Left lung (tissue), 10 donors: ENCODE data around the gene AP1S1. TPM values are rescaled to one million over a fixed set of nuclear protein-coding genes. Genes with fewer than 3 reads are reported as not detected.

Experiments used
- ATAC-seq: fragments of 200-7000 bp; cut with Tn5 transposase; one replicate; pipeline ENCODE4 v1.9.1; 2020; ENCODE audit warnings: moderate library complexity
- DNase-seq, 4 donors: peaks; one replicate each; pipeline ENCODE4 v3.0.0-alpha.2; 2013 to 2020
- H3K27ac ChIP-seq, 2 donors: fragments of 200-600 bp; sonication (generic) in 1 of 2; one replicate each; pipeline versions ENCODE4 v1.5.0 to v1.8.0; 2020 to 2021
- H3K27me3 ChIP-seq, 2 donors: fragments of 200-600 bp; sonication (generic) in 1 of 2; one replicate each; pipeline versions ENCODE4 v1.5.0 to v1.8.0; 2020 to 2021
- H3K36me3 ChIP-seq, 2 donors: fragments of 200-600 bp; sonication (generic) in 1 of 2; one replicate each; pipeline versions ENCODE4 v1.5.0 to v1.8.0; 2020 to 2021
- H3K4me1 ChIP-seq, 2 donors: fragments of 200-600 bp; one replicate each; pipeline ENCODE4 v1.8.0; 2021
- H3K4me3 ChIP-seq, 2 donors: fragments of 200-600 bp; sonication (generic) in 1 of 2; one replicate each; pipeline versions ENCODE4 v1.5.0 to v1.8.0; 2020 to 2021; ENCODE audit warnings: mild to moderate bottlenecking in 1 of 2
- H3K9me3 ChIP-seq, 2 donors: fragments of 200-600 bp; sonication (generic) in 1 of 2; one replicate each; pipeline versions ENCODE4 v1.5.0 to v1.8.0; 2020 to 2021
- intact Hi-C, 2 donors: fragments of 100-400 bp; cut with DNase I; formaldehyde crosslinking; loops; one replicate each; pipeline versions ENCODE4 v1.11.2 to v1.14.2; 2022
- polyA plus RNA-seq, 6 donors: library from polyadenylated mRNA; unstranded; fragments of 120-200 nt; gene quantifications; one replicate each; pipeline ENCODE4 v1.2.1, GENCODE V29; 2013; ENCODE audit not compliant: insufficient read length in 6 of 6
- total RNA-seq, 2 donors: library from RNA; stranded (reverse); fragmentation: NEBNext Ultra II Directional; extraction: Animal tissue kit (Norgen Biotek cat#: 25700); gene quantifications; one replicate each; pipeline ENCODE4 v1.2.1, GENCODE V29; 2021
- TF ChIP-seq, protein P1 (sequence below), 2 donors: fragments of 200-600 bp; sonication (generic) in 1 of 2; IDR thresholded peaks; one replicate each; pipeline versions ENCODE4 v1.5.0 to v1.8.0; 2021; ENCODE audit warnings: antibody characterized with exemption in 2 of 2
- donor health status: DM: no; HTN: yes; CAD: no.
- donor health status: DM: no; HTN: no; CAD: no.

Gene AP1S1
- total and polyA plus RNA-seq, 8 donors: 39.4 to 92.6 (median 85.1) TPM

DNA sequence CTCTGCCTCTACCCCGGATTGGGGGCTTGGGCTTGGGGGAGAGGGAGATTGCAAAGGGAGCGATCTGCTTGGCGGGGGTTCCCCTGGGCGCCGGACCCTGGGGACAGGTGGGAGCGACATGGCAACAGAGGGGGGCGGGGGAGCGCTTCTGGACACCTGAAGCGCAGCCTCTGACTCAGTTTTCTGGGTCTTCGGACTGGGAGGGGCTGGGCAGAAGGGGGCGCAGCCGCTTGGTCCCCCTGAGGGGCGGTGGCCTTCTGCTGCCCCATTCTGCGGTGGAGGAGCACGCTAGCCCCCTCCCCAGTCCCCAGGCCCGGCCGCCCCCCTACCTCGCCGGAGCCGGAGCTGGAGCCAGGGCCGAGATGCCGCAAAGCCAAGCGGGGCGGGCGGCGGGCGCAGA, 25.4 kb downstream of the AP1S1 start:
- Histone ChIP-seq H3K27me3 (peaks cover 68 to 100% of the 10 kb centered on the region in 2 donors), H3K36me3 (no peaks in the 10 kb centered on the region), H3K9me3 (no peaks in the 10 kb centered on the region), H3K4me1 (no peaks in the 10 kb centered on the region), H3K4me3 (no peak overlapping the region), H3K27ac (no peak overlapping the region)
- DNase-seq (no peak), ATAC-seq (no peak)
- TF ChIP-seq, protein P1, sequence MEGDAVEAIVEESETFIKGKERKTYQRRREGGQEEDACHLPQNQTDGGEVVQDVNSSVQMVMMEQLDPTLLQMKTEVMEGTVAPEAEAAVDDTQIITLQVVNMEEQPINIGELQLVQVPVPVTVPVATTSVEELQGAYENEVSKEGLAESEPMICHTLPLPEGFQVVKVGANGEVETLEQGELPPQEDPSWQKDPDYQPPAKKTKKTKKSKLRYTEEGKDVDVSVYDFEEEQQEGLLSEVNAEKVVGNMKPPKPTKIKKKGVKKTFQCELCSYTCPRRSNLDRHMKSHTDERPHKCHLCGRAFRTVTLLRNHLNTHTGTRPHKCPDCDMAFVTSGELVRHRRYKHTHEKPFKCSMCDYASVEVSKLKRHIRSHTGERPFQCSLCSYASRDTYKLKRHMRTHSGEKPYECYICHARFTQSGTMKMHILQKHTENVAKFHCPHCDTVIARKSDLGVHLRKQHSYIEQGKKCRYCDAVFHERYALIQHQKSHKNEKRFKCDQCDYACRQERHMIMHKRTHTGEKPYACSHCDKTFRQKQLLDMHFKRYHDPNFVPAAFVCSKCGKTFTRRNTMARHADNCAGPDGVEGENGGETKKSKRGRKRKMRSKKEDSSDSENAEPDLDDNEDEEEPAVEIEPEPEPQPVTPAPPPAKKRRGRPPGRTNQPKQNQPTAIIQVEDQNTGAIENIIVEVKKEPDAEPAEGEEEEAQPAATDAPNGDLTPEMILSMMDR (IDR thresholded peaks at IDR 0.05): no peak
- intact Hi-C loops: no loop called here

DNA sequence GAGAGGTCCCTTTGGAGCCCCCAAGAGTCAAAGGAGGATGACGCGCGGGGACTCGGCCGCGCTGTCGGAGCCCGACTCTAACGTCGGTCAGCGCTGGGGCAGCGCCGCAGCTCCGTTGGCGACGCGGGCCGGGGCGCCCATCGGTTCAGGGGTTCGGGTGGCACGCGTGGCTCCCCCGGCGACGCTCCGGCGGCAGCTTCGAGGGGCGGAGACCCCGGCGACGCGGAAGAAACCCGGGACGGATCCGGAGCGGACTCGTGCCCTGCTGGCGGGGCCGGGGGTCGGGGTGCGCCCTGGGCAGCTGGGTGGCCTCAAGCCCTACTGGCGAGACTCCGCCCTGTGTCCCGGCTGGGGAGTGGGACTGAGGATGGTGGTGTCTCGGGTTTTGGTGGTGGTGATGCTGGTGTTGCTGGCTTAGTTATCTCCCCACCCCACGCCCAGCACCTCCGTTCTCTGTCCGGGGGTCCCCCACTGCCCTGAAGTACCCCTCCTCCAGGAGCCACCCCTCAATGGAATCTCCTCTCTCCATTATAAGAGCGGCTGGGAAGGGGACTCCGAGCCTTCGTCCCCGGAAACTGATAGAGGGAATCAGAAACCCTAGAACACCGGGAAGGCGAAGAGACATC, 26.0 kb downstream of the AP1S1 start, which contains the start of gene NAT16:
Gene NAT16 (minus strand): TSS at position 164 of the 626 bp plus-strand sequence. CDS start 5,486 bp downstream, outside the sequence.
- Histone ChIP-seq H3K27ac (no peak within 1 kb of the TSS), H3K27me3 (peaks cover 63 to 94% of the 10 kb centered on the region in 2 donors), H3K36me3 (no peaks in the 10 kb centered on the region), H3K4me1 (no peaks in the 10 kb centered on the region), H3K4me3 (no peak within 1 kb of the TSS), H3K9me3 (no peaks in the 10 kb centered on the region)
- intact Hi-C loops: no loop called here
- ATAC-seq: no peak
- no peak for DNase-seq
- TF ChIP-seq, protein P1 (IDR thresholded peaks at IDR 0.05): no peak

DNA sequence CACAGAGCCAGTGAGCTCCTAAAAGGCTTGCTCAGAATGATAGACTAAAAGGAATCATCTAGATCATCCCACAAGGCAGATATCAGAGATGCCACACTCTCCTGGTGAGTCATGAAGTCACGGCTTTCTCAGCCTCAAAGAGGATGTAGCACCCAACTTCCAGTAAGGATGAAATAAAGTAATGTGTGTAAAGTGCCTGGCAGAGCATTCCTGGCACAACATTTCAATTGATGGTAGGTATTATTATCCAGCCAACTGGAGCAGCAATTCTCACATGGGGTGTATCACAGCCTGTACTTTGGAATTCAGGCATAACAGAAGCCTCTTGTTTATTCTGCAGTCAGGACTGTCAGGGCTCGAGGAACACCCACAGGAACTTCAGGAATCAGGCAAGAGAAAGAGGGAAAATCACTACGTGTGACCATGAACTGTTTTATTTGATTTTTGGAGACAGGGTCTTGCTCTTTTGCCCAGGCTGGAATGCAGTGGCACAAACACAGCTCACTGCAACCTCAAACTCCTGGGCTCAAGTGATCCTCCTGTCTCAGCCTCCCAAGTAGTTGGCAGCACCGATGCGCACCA, 31.1 kb downstream of the AP1S1 start:
- DNase-seq: no peak
- Histone ChIP-seq H3K36me3 (no peaks in the 10 kb centered on the region), H3K27me3 (peaks cover 12 to 76% of the 10 kb centered on the region in 2 donors), H3K27ac (no peak overlapping the region), H3K9me3 (no peaks in the 10 kb centered on the region), H3K4me1 (no peaks in the 10 kb centered on the region), H3K4me3 (no peak overlapping the region)
- ATAC-seq: no peak
- intact Hi-C loops: no loop called here
- TF ChIP-seq, protein P1 (IDR thresholded peaks at IDR 0.05): no peak

DNA sequence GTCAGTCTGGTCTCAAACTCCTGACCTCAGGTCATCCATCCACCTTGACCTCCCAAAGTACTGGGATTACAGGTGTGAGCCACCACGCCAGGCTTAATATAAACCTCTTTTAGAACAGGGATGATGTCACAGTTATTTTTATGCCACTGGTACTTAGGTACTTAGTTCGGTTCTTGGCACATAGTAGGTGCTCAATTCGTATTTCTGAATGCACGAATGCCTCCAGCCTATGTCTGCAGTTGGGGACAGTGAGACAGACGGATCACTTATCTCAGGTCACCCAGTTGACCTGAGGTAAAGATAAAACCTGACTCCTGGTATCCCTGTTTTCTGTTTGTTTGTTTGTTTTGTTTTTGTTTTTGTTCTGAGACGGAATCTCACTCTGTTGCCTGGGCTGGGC, 31.9 kb downstream of the AP1S1 start:
- no peaks in the 10 kb centered on the region for H3K4me1 ChIP-seq
- H3K27me3 ChIP-seq: peaks cover 3 to 68% of the 10 kb centered on the region in 2 donors
- no peak for ATAC-seq
- no peaks in the 10 kb centered on the region for H3K36me3 ChIP-seq
- no peak for DNase-seq
- TF ChIP-seq, protein P1 (IDR thresholded peaks at IDR 0.05): no peak
- intact Hi-C loops: no loop called here
- H3K4me3 ChIP-seq: no peak overlapping the region
- no peak overlapping the region for H3K27ac ChIP-seq
- H3K9me3 ChIP-seq: no peaks in the 10 kb centered on the region

DNA sequence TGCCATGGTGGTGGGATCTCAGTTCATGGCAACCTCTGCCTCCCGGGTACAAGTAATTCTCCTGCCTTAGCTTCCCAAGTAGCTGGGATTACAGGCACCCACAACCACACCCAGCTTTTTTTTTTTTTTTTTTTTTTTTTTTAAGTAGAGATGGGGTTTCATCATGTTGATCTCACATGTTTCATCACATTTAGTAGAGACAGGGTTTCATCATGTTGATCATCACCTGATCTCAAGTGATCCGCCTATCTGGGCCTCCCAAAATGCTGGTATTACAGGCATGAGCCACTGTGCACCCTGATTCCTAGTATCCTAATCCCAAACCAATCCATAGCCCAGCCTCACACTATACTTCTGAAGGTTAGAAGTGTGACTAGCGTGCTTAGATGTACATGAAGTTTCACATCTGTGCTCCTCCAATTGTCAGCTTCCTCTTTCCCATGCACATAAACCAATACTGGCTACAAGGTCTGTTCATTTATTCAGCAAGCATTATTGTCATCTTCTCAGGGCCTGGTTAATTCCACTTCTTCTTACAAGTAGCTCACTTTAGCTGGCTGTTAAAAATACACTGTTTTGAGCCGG, 32.7 kb downstream of the AP1S1 start:
- H3K36me3 ChIP-seq: no peaks in the 10 kb centered on the region
- ATAC-seq (no peak), DNase-seq (no peak)
- no peaks in the 10 kb centered on the region for H3K4me1 ChIP-seq
- intact Hi-C loops: no loop called here
- no peaks in the 10 kb centered on the region for H3K9me3 ChIP-seq
- H3K27ac ChIP-seq: no peak overlapping the region
- no peak overlapping the region for H3K4me3 ChIP-seq
- H3K27me3 ChIP-seq: peaks cover 0 to 60% of the 10 kb centered on the region in 2 donors
- TF ChIP-seq, protein P1 (IDR thresholded peaks at IDR 0.05): no peak
